ENCODE measurements around the gene DYRK1A.
"Not testable (repeated sequence)": the region's sequence is repeated elsewhere in the genome, so short reads cannot be mapped to it uniquely, and the experiment has no call there.

DNA sequence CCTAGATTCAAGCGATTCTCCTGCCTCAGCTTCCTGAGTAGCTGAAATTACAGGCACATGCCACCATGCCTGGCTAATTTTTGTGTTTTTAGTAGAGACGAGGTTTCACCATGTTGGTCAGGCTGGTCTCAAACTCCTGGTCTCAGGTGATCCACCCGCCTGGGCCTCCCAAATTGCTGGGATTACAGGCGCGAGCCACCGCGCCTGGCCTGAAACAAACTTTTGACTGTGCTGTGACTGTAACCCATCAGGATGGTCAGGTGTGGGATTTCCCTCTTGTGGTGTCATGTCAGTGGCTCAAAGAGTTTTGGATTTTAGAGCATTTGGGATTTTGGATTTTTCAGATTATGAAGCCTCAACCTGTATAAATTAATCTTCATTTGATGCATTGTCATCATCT is 38.4 kb upstream of the DYRK1A start:
- TF ChIP-seq, protein P1, sequence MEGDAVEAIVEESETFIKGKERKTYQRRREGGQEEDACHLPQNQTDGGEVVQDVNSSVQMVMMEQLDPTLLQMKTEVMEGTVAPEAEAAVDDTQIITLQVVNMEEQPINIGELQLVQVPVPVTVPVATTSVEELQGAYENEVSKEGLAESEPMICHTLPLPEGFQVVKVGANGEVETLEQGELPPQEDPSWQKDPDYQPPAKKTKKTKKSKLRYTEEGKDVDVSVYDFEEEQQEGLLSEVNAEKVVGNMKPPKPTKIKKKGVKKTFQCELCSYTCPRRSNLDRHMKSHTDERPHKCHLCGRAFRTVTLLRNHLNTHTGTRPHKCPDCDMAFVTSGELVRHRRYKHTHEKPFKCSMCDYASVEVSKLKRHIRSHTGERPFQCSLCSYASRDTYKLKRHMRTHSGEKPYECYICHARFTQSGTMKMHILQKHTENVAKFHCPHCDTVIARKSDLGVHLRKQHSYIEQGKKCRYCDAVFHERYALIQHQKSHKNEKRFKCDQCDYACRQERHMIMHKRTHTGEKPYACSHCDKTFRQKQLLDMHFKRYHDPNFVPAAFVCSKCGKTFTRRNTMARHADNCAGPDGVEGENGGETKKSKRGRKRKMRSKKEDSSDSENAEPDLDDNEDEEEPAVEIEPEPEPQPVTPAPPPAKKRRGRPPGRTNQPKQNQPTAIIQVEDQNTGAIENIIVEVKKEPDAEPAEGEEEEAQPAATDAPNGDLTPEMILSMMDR (IDR thresholded peaks at IDR 0.05), result not testable (repeated sequence)
- TF ChIP-seq POLR2AphosphoS5 (IDR thresholded peaks at IDR 0.05), result not testable (repeated sequence)

Data from suprapubic skin (tissue), 3 donors.